NCI-H1048 (cell line): ENCODE measurements around the gene ECHDC3.
"Not testable (repeated sequence)": the region's sequence is repeated elsewhere in the genome, so short reads cannot be mapped to it uniquely, and the experiment has no call there.

Source experiments
- DNase-seq: peaks from one replicate; lab custom pipeline; 2025; lab: John Stamatoyannopoulos, UW

ECHDC3 gene

GRCh38 chr10:11716686-11717085 is 25.5 kb upstream of the ECHDC3 start:
- DNase-seq = no peak

GRCh38 chr10:11719496-11720259 is 22.5 kb upstream of the ECHDC3 start:
- DNase-seq = no peak

GRCh38 chr10:11720260-11720741 is 21.9 kb upstream of the ECHDC3 start:
- no peak for DNase-seq

- no peak for DNase-seq
These were observed 20.4 kb upstream of the ECHDC3 start for GRCh38 chr10:11721806-11722205.

GRCh38 chr10:11723359-11723758 is 18.8 kb upstream of the ECHDC3 start:
- DNase-seq = no peak

GRCh38 chr10:11724938-11725776 is 17.0 kb upstream of the ECHDC3 start:
- DNase-seq = no peak

GRCh38 chr10:11725912-11726311 is 16.3 kb upstream of the ECHDC3 start:
- no peak for DNase-seq

- DNase-seq = no peak
These were observed 14.6 kb upstream of the ECHDC3 start for GRCh38 chr10:11727563-11727962.

GRCh38 chr10:11728353-11728752 is 13.8 kb upstream of the ECHDC3 start:
- no peak for DNase-seq

GRCh38 chr10:11729790-11730315 is 12.3 kb upstream of the ECHDC3 start:
- DNase-seq = no peak

- DNase-seq = no peak
These were observed 11.4 kb upstream of the ECHDC3 start for GRCh38 chr10:11730779-11731178.

GRCh38 chr10:11736767-11737166 is 5.4 kb upstream of the ECHDC3 start:
- DNase-seq = not testable (repeated sequence)

- DNase-seq = not testable (repeated sequence)
These were observed 4.7 kb upstream of the ECHDC3 start for GRCh38 chr10:11737258-11738032.

GRCh38 chr10:11740907-11741306 is 1.3 kb upstream of the ECHDC3 start:
- DNase-seq = no peak

GRCh38 chr10:11741608-11742007 is 574 bp upstream of the ECHDC3 start:
- DNase-seq = no peak

- no peak for DNase-seq
These were observed 657 bp downstream of the ECHDC3 start for GRCh38 chr10:11742779-11743298.

- no peak for DNase-seq
These were observed 1.5 kb downstream of the ECHDC3 start for GRCh38 chr10:11743461-11744338.

GRCh38 chr10:11745045-11745444 is 2.9 kb downstream of the ECHDC3 start:
- no peak for DNase-seq

- DNase-seq = no peak
These were observed 4.8 kb downstream of the ECHDC3 start for GRCh38 chr10:11746883-11747539.

- no peak for DNase-seq
These were observed 6.7 kb downstream of the ECHDC3 start for GRCh38 chr10:11748866-11749265.
